Gastrocnemius medialis (tissue), 4 donors: Measurements from ENCODE around the gene PRR19. TPM values are rescaled to one million over a fixed set of nuclear protein-coding genes. Genes with fewer than 3 reads are reported as not detected.

ENCODE experiments used
- ATAC-seq, 2 donors: fragments of 150-250 bp; one replicate each; pipeline ENCODE4 v1.9.1; 2016
- DNase-seq, 2 donors: peaks; one replicate each; pipeline ENCODE4 v3.0.0-alpha.2; 2019
- H3K27ac ChIP-seq, 4 donors: fragments of 200-600 bp; sonication (generic); 1 replicate in 1 of 4; 2 replicates in 3 of 4; pipeline ENCODE4 v1.5.1; 2016 to 2018; ENCODE audit warnings: mild to moderate bottlenecking in 2 of 4, moderate library complexity in 1 of 4
- H3K27me3 ChIP-seq, 3 donors: fragments of 200-600 bp; sonication (generic) in 2 of 3; 1 replicate in 1 of 3; 2 replicates in 2 of 3; pipeline versions ENCODE4 v1.5.1 to v1.6.0; 2016 to 2019; ENCODE audit warnings: mild to moderate bottlenecking in 1 of 3, moderate library complexity in 1 of 3
- H3K36me3 ChIP-seq, 2 donors: fragments of 200-600 bp; sonication (generic) in 1 of 2; one replicate each; pipeline ENCODE4 v1.5.1; 2017 to 2018
- H3K4me1 ChIP-seq, 2 donors: fragments of 200-600 bp; sonication (generic) in 1 of 2; one replicate each; pipeline ENCODE4 v1.5.1; 2016 to 2017; ENCODE audit warnings: mild to moderate bottlenecking in 2 of 2
- H3K4me3 ChIP-seq, 4 donors: fragments of 200-600 bp; sonication (generic) in 3 of 4; 1 replicate in 1 of 4; 2 replicates in 3 of 4; pipeline ENCODE4 v1.5.1; 2016 to 2019; ENCODE audit warnings: mild to moderate bottlenecking in 2 of 4
- H3K9me3 ChIP-seq, 3 donors: fragments of 200-600 bp; sonication (generic) in 2 of 3; 1 replicate in 1 of 3; 2 replicates in 2 of 3; pipeline ENCODE4 v1.5.1; 2016 to 2019
- POLR2A ChIP-seq, 2 donors: fragments of 450-650 bp; IDR thresholded peaks; one replicate each; pipeline ENCODE4 v1.6.1; 2017; ENCODE audit warnings: antibody characterized with exemption in 2 of 2, mild to moderate bottlenecking in 2 of 2, moderate library complexity in 2 of 2
- in situ Hi-C, 4 donors: fragments of 200-750 bp; cut with MboI; loops; one replicate each; pipeline versions ENCODE4 v1.15.0 to v1.8.0; 2017; ENCODE audit warnings: low sequenced_read_pairs in 4 of 4
- intact Hi-C: fragments of 100-400 bp; cut with DNase I; formaldehyde crosslinking; loops from one replicate; pipeline ENCODE4 v1.15.1; 2023; ENCODE audit warnings: low total_unique reads
- total RNA-seq, 4 donors: library from RNA; depleted of rRNA; stranded (reverse); fragments of >200 nt; gene quantifications; one replicate each; pipeline versions ENCODE4 v1.1.0 to v1.2.3, GENCODE V29; 2016
- TF ChIP-seq, protein P1 (sequence below), 5 experiments: fragments of 450-650 bp in 3 of 5; fragments of 200-600 bp in 2 of 5; sonication (generic) in 2 of 5; IDR thresholded peaks in 4 of 5; conservative IDR thresholded peaks in 1 of 5; 1 replicate in 4 of 5; 2 replicates in 1 of 5; pipeline ENCODE4 v1.5.1; 2016 to 2019; ENCODE audit warnings: antibody characterized with exemption in 5 of 5, mild to moderate bottlenecking in 3 of 5, moderate library complexity in 3 of 5

Gene PRR19
- total RNA-seq, 4 donors from 2014 or later: not detected

- peaks cover 53 to 67% of the 10 kb centered on the region in 2 donors for H3K4me1 ChIP-seq
- H3K27me3 ChIP-seq: no peaks in the 10 kb centered on the region
- TF ChIP-seq, protein P1, sequence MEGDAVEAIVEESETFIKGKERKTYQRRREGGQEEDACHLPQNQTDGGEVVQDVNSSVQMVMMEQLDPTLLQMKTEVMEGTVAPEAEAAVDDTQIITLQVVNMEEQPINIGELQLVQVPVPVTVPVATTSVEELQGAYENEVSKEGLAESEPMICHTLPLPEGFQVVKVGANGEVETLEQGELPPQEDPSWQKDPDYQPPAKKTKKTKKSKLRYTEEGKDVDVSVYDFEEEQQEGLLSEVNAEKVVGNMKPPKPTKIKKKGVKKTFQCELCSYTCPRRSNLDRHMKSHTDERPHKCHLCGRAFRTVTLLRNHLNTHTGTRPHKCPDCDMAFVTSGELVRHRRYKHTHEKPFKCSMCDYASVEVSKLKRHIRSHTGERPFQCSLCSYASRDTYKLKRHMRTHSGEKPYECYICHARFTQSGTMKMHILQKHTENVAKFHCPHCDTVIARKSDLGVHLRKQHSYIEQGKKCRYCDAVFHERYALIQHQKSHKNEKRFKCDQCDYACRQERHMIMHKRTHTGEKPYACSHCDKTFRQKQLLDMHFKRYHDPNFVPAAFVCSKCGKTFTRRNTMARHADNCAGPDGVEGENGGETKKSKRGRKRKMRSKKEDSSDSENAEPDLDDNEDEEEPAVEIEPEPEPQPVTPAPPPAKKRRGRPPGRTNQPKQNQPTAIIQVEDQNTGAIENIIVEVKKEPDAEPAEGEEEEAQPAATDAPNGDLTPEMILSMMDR (IDR thresholded peaks at IDR 0.05 in 4 of 5, conservative IDR thresholded peaks at IDR 0.05 in 1 of 5): no peak
- H3K4me3 ChIP-seq: no peak overlapping the region
- peaks cover 0 to 33% of the 10 kb centered on the region in 2 donors for H3K36me3 ChIP-seq
- intact Hi-C loops (no loop called here), in situ Hi-C loops (no loop called here)
- H3K9me3 ChIP-seq: no peaks in the 10 kb centered on the region
- DNase-seq: no peak
- peak overlapping the region; percentile 95 to 97 (median 96) for H3K27ac ChIP-seq
- no peak for ATAC-seq
Measured at GRCh38 chr19:42276821-42277220, 25.1 kb upstream of the PRR19 start.

- in situ Hi-C loops: no loop called here
Measured at GRCh38 chr19:42277821-42278451, 24.0 kb upstream of the PRR19 start.

DNA sequence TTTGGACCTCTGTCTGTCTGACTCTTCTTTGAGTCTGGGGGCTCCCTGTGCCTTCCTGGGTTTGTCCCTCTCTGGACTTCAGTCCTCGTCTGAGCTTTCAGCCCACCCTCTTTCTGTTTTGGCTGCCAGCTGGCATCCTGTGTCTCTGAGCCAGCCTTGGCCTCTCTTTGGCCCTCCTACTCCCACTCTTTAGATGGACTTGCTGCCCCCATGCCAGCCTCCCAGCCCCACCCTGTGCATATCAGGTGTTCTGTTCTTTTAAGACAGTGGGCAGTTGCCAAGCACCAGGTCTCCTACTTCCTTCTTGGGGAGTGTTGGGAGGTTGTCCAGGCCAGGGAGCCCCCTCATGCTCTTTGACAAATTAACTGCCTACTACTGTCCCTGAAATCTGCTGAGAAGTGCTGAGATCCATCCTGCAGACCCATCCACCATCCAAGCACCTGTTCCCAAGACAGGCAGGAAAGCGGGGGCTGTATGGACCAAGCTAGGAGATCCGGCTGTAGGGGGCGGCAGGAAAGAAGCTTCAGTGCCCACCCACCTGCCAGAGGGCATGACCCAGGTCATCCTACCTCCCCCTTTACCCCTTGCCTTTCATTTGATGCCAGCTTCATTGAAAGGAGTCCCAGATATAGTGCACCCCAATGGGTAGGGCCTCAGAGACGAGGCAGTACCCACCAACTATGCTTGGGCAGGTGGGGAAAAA, 23.3 kb upstream of the PRR19 start:
- peaks cover 65 to 80% of the 10 kb centered on the region in 2 donors for H3K4me1 ChIP-seq
- ATAC-seq: no peak
- TF ChIP-seq POLR2A (IDR thresholded peaks at IDR 0.05): no peak
- TF ChIP-seq, protein P1 (IDR thresholded peaks at IDR 0.05 in 4 of 5, conservative IDR thresholded peaks at IDR 0.05 in 1 of 5): no peak

More at GRCh38 chr19:42277821-42278451, 24.0 kb upstream of the PRR19 start:
- DNase-seq (no peak), ATAC-seq (no peak)
- H3K27me3 ChIP-seq: no peaks in the 10 kb centered on the region
- TF ChIP-seq POLR2A (IDR thresholded peaks at IDR 0.05): no peak
- TF ChIP-seq, protein P1 (IDR thresholded peaks at IDR 0.05 in 4 of 5, conservative IDR thresholded peaks at IDR 0.05 in 1 of 5): no peak
- H3K27ac ChIP-seq: peak overlapping the region; percentile 95 to 97 (median 96)
- peaks cover 0 to 22% of the 10 kb centered on the region in 2 donors for H3K36me3 ChIP-seq
- intact Hi-C loops: no loop called here
- no peak overlapping the region for H3K4me3 ChIP-seq
- no peaks in the 10 kb centered on the region for H3K9me3 ChIP-seq
- peaks cover 61 to 75% of the 10 kb centered on the region in 2 donors for H3K4me1 ChIP-seq

DNA sequence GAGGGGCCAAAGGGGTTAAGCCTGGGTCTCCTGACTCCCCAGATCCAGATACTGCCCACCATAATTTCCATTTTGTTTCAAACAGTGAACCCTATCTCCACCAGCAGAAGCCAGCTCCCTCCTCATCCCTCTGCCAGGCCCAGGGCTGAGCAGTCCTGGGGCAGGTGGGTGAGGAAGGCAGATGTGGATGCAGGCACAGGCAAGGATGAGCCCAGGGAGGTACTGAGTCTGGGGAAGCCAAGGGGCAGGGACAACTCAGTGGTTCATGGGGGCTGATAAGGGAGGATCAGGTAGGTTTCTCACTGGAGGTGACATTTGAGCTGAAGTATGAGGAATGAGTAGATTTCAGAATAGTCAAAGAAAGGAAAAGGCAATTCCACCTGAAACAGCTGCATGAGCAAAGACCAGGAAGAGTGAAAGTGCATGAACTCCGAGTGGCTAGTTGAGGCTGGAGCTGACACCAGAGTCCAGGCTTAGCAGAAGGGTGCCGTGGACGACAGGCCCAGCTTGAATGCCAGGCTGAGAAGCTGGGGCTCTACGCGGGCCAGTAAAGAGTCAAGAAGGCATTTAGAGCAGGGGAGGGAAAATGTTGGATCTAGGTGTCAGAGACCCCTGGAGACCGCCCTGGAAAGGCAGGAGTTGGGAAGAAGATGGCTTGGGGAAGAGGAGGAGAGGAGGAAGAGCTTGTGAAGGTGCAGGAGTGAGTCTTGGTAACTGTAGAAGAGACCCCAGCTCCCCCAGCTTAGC, 22.6 kb upstream of the PRR19 start:
- Histone ChIP-seq H3K4me1 (peaks cover 65 to 80% of the 10 kb centered on the region in 2 donors), H3K27me3 (no peaks in the 10 kb centered on the region), H3K36me3 (peaks cover 0 to 8% of the 10 kb centered on the region in 2 donors), H3K9me3 (no peaks in the 10 kb centered on the region), H3K27ac (peak overlapping the region; percentile 95 to 97 (median 96)), H3K4me3 (peak overlapping the region; percentile 80 to 95 (median 86))
- TF ChIP-seq, protein P1 (IDR thresholded peaks at IDR 0.05 in 4 of 5, conservative IDR thresholded peaks at IDR 0.05 in 1 of 5): no peak
- TF ChIP-seq POLR2A (IDR thresholded peaks at IDR 0.05): no peak
- no peak for DNase-seq
- ATAC-seq: no peak
- intact Hi-C loops: no loop called here
- in situ Hi-C loops: no loop called here

More for the DNA sequence above, 23.3 kb upstream of the PRR19 start:
- in situ Hi-C loops (no loop called here), intact Hi-C loops (no loop called here)
- Histone ChIP-seq H3K27me3 (no peaks in the 10 kb centered on the region), H3K27ac (peak overlapping the region; percentile 95 to 97 (median 96)), H3K36me3 (peaks cover 0 to 16% of the 10 kb centered on the region in 2 donors), H3K9me3 (no peaks in the 10 kb centered on the region), H3K4me3 (peak overlapping the region in 2 of 4 donors; percentile 90 to 95)
- DNase-seq: no peak
